ENCODE results near the gene TUBGCP3. TPM values are rescaled to one million over a fixed set of nuclear protein-coding genes. Genes with fewer than 3 reads are reported as not detected.

TUBGCP3 gene
- total RNA-seq, 1 donor from 2014 or later = 22.4 TPM

DNA sequence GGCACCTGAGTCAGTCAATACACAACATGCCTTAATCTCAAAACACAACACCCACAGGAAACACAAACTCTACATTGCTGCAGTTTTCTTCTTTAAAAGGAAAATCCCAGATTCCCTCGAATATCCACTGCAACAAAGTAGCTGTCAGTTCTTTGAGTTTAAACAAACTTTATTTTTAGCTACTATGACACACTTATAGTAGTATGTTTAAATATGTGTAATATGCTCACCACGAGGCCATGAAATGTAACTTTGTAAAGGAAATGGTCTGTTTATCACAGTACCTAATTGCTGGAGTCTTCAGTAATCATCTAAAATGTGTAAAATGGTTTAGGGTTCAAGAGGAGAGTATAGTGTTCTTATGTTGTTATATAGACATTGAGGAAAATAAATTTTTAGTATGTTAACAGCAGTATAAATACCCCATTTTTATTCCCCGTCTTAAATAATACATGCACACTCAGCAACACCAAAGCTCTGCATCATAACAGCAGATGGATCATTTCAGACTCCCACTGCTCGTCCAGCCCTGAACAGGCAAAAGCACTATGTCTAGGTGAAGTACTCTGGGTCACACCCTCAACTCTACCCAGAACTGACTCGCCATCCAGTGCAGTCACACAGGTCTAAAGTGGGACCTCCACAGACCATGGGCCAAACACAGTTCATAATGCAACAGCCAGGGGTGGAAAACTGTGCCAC, 20.6 kb downstream of the TUBGCP3 start:
- intact Hi-C loops (cut with DNase I) = no loop called here
- peaks cover 18 to 46% of the 10 kb centered on the region in 2 donors for H3K36me3 ChIP-seq
- no peak overlapping the region for H3K4me3 ChIP-seq
- DNase-seq (ENCODE audit: low spot score in 2 of 2) = no peak
- H3K4me1 ChIP-seq = no peaks in the 10 kb centered on the region
- H3K27me3 ChIP-seq = no peaks in the 10 kb centered on the region
- H3K27ac ChIP-seq = no peak overlapping the region
- TF ChIP-seq, protein P1, sequence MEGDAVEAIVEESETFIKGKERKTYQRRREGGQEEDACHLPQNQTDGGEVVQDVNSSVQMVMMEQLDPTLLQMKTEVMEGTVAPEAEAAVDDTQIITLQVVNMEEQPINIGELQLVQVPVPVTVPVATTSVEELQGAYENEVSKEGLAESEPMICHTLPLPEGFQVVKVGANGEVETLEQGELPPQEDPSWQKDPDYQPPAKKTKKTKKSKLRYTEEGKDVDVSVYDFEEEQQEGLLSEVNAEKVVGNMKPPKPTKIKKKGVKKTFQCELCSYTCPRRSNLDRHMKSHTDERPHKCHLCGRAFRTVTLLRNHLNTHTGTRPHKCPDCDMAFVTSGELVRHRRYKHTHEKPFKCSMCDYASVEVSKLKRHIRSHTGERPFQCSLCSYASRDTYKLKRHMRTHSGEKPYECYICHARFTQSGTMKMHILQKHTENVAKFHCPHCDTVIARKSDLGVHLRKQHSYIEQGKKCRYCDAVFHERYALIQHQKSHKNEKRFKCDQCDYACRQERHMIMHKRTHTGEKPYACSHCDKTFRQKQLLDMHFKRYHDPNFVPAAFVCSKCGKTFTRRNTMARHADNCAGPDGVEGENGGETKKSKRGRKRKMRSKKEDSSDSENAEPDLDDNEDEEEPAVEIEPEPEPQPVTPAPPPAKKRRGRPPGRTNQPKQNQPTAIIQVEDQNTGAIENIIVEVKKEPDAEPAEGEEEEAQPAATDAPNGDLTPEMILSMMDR (IDR thresholded peaks at IDR 0.05) = no peak
- no peaks in the 10 kb centered on the region for H3K9me3 ChIP-seq

DNA sequence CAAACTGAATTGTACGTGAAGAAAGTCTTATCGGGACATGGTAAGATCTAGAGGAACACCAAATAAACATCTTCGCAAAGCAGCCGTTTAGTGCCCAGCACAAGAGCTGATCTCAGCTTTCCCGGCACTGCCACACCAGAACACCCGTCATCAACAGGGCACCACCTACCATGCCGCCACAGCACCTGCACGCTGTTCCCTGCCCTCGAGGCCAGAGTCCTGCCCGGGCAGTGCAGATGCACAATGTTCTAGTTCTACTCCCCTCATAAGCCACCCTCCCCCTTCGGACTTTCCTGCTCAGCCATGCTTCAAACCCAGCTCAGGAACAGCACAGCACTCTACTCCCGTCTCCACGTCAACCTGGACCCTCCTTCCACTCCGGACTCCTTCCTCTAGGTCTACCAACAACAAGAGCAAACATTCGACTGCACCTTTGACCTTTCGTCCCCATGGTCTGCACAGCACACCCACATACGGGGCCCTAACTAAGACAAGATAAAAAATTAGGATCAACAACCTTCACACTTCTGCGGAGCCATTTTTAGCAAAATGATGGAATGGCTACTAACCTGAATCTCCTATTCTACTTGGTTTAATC, 25.1 kb downstream of the TUBGCP3 start:
- Histone ChIP-seq H3K36me3 (peaks cover 19 to 51% of the 10 kb centered on the region in 2 donors), H3K27me3 (no peaks in the 10 kb centered on the region), H3K4me3 (no peak overlapping the region), H3K4me1 (no peaks in the 10 kb centered on the region), H3K9me3 (no peaks in the 10 kb centered on the region), H3K27ac (no peak overlapping the region)
- TF ChIP-seq, protein P1 (IDR thresholded peaks at IDR 0.05) = no peak
- intact Hi-C loops (cut with DNase I) = no loop called here
- no peak for DNase-seq (ENCODE audit: low spot score in 2 of 2)

DNA sequence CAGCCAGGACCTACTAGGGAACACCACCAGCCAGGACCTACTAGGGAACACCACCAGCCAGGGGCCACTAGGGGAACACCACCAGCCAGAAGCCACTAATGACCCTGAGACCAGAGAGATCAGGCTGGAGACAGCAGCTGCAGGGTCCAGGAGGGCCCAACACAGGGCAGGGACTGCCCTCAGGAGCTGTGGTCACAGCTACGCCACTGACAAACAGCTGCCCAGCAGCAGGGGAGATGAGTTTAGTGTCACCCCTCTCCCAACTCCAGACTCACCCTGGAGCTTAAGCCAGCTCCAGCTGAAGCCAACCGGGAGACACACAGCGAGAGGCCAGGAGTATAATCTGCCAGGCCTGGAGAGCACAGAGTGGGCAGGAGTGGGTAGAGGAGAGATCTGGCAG, 25.7 kb downstream of the TUBGCP3 start:
- H3K36me3 ChIP-seq = peaks cover 16 to 51% of the 10 kb centered on the region in 2 donors
- intact Hi-C loops (cut with DNase I) = no loop called here

DNA sequence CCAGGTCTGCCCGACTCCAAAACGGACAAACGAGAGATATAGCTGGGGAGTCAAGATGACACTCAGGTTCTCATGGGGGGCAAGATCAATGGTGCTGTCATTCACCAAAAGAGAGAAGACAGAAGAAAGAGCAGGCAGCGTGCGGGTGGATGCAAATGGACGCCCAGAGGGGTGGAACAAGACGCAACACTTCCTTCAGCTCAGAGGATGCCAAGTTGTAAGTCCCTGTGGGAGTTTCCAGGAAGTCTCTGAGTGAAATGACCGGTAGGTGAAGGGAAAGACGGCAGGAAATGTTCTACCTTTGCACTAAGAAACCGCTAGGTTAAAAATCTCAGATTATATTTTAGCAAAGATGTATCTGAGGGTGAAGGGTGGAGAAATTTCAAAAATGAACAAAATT, 26.5 kb downstream of the TUBGCP3 start:
- H3K27ac ChIP-seq = no peak overlapping the region
- intact Hi-C loops (cut with DNase I) = no loop called here
- no peaks in the 10 kb centered on the region for H3K27me3 ChIP-seq
- peaks cover 22 to 47% of the 10 kb centered on the region in 2 donors for H3K36me3 ChIP-seq
- no peaks in the 10 kb centered on the region for H3K9me3 ChIP-seq
- TF ChIP-seq, protein P1 (IDR thresholded peaks at IDR 0.05) = no peak
- H3K4me3 ChIP-seq = no peak overlapping the region
- no peak for DNase-seq (ENCODE audit: low spot score in 2 of 2)
- no peaks in the 10 kb centered on the region for H3K4me1 ChIP-seq

More for the DNA sequence above, 25.7 kb downstream of the TUBGCP3 start:
- Histone ChIP-seq H3K4me3 (no peak overlapping the region), H3K27ac (no peak overlapping the region), H3K4me1 (no peaks in the 10 kb centered on the region), H3K9me3 (no peaks in the 10 kb centered on the region), H3K27me3 (no peaks in the 10 kb centered on the region)
- no peak for DNase-seq (ENCODE audit: low spot score in 2 of 2)
- TF ChIP-seq, protein P1 (IDR thresholded peaks at IDR 0.05) = no peak

DNA sequence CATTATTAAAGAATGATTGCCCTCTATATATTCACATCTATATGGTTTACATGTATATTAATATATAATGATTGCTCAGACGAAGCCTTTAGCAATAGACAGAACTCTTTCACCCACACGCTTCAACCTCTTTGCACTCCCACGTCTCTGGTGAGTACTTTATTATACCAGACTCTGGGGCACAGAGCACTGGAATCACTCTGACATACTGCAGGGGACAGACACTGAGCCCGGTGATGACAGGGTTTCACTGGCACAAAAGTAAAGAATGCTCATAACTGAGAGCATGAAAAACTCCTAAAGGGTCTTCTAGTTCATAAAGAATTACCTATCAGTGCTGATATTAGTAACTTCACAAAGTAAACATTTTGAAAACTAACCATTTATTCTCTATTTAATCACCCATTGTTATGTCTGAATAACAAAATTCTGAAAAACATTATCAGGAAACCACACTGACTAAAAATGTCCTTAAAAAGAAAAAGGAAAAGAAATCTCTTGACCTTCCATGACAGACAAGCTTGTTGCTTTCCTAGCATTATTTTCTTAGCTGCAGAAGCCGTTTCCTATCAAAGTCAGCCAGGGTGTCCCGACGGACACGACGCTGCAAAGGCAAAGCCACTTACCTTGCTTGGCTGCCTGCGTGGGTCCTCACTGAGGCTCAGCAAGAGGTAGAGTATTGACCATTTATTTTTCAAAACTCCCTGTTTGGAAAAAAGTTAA, 29.1 kb downstream of the TUBGCP3 start:
- TF ChIP-seq, protein P1 (IDR thresholded peaks at IDR 0.05) = no peak
- Histone ChIP-seq H3K27me3 (no peaks in the 10 kb centered on the region), H3K36me3 (peaks cover 40 to 56% of the 10 kb centered on the region in 2 donors)

More for the DNA sequence above, 29.1 kb downstream of the TUBGCP3 start:
- intact Hi-C loops (cut with DNase I) = no loop called here
- Histone ChIP-seq H3K27ac (no peak overlapping the region), H3K4me1 (no peaks in the 10 kb centered on the region), H3K4me3 (no peak overlapping the region), H3K9me3 (no peaks in the 10 kb centered on the region)
- no peak for DNase-seq (ENCODE audit: low spot score in 2 of 2)

Measured in ascending aorta (tissue), 2 donors.